Immature natural killer cell (primary cell): ENCODE measurements around the gene MAP3K14. TPM values are rescaled to one million over a fixed set of nuclear protein-coding genes. Genes with fewer than 3 reads are reported as not detected.

Source experiments
- DNase-seq, 3 donors: peaks; one replicate each; pipeline ENCODE4 v3.0.0; 2022; ENCODE audit warnings: mixed read lengths in 1 of 3
- H3K27ac Mint-ChIP-seq, 6 donors: one replicate each; pipeline ENCODE4 v1.8.0; 2020; ENCODE audit warnings: mixed read lengths in 6 of 6, mild to moderate bottlenecking in 5 of 6, inconsistent platforms in 4 of 6, moderate library complexity in 3 of 6
- H3K27me3 Mint-ChIP-seq, 3 donors: one replicate each; pipeline ENCODE4 v1.8.0; 2020 to 2021; ENCODE audit warnings: low read depth in 3 of 3, mild to moderate bottlenecking in 3 of 3, mixed read lengths in 3 of 3, moderate library complexity in 3 of 3, inconsistent platforms in 1 of 3
- H3K36me3 Mint-ChIP-seq, 3 donors: one replicate each; pipeline ENCODE4 v1.8.0; 2020; ENCODE audit warnings: mixed read lengths in 3 of 3, inconsistent platforms in 2 of 3, mild to moderate bottlenecking in 2 of 3
- H3K4me1 Mint-ChIP-seq, 2 donors: one replicate each; pipeline ENCODE4 v1.8.0; 2020; ENCODE audit warnings: inconsistent platforms in 2 of 2, mild to moderate bottlenecking in 2 of 2, mixed read lengths in 2 of 2, moderate library complexity in 1 of 2
- H3K4me3 Mint-ChIP-seq, 5 donors: one replicate each; pipeline ENCODE4 v1.8.0; 2020; ENCODE audit warnings: mild to moderate bottlenecking in 5 of 5, mixed read lengths in 5 of 5, inconsistent platforms in 3 of 5, moderate library complexity in 3 of 5
- H3K9me3 Mint-ChIP-seq, 6 donors: one replicate each; pipeline ENCODE4 v1.8.0; 2020; ENCODE audit warnings: mild to moderate bottlenecking in 6 of 6, mixed read lengths in 6 of 6, inconsistent platforms in 4 of 6, moderate library complexity in 3 of 6
- polyA plus RNA-seq, 3 donors: library from polyadenylated mRNA; unstranded; fragments of 300-500 nt; fragmentation: Illumina TruSeq; gene quantifications; one replicate each; pipeline ENCODE4 v1.2.3, GENCODE V29; 2021

MAP3K14 gene
- polyA plus RNA-seq, 3 donors from 2014 or later: 1.0 to 3.4 (median 3.0) TPM

GRCh38 chr17:45334701-45335677 lies 18.2 kb upstream of the MAP3K14 start:
- DNase-seq: no peak
- H3K4me1 Mint-ChIP-seq: no peaks in the 10 kb centered on the region
- peaks cover 0 to 8% (median 1%) of the 10 kb centered on the region in 3 donors for H3K27me3 Mint-ChIP-seq
- H3K9me3 Mint-ChIP-seq: no peaks in the 10 kb centered on the region
- H3K36me3 Mint-ChIP-seq: no peaks in the 10 kb centered on the region
- H3K27ac Mint-ChIP-seq: no peak overlapping the region
- no peak overlapping the region for H3K4me3 Mint-ChIP-seq

GRCh38 chr17:45334231-45334630 lies 17.4 kb upstream of the MAP3K14 start:
- H3K9me3 Mint-ChIP-seq: no peaks in the 10 kb centered on the region
- H3K36me3 Mint-ChIP-seq: no peaks in the 10 kb centered on the region
- H3K27ac Mint-ChIP-seq: no peak overlapping the region
- peaks cover 3 to 6% of the 10 kb centered on the region in 2 donors for H3K4me1 Mint-ChIP-seq
- no peak for DNase-seq
- peaks cover 0 to 9% (median 1%) of the 10 kb centered on the region in 3 donors for H3K27me3 Mint-ChIP-seq
- no peak overlapping the region for H3K4me3 Mint-ChIP-seq

- Mint-ChIP-seq H3K27me3 (peaks cover 0 to 9% (median 1%) of the 10 kb centered on the region in 3 donors), H3K4me3 (no peak overlapping the region), H3K36me3 (no peaks in the 10 kb centered on the region), H3K9me3 (no peaks in the 10 kb centered on the region), H3K27ac (peak overlapping the region in 1 of 6 donors; percentile 57), H3K4me1 (peaks cover 3 to 6% of the 10 kb centered on the region in 2 donors)
- no peak for DNase-seq
Measured at GRCh38 chr17:45333702-45334092, 16.9 kb upstream of the MAP3K14 start.

- no peak for DNase-seq
- H3K9me3 Mint-ChIP-seq: no peaks in the 10 kb centered on the region
- H3K27me3 Mint-ChIP-seq: peaks cover 0 to 9% (median 1%) of the 10 kb centered on the region in 3 donors
- H3K4me1 Mint-ChIP-seq: peaks cover 3 to 6% of the 10 kb centered on the region in 2 donors
- H3K27ac Mint-ChIP-seq: peak overlapping the region in 1 of 6 donors; percentile 57
- H3K36me3 Mint-ChIP-seq: no peaks in the 10 kb centered on the region
- H3K4me3 Mint-ChIP-seq: no peak overlapping the region
Measured at GRCh38 chr17:45332989-45333701, 16.3 kb upstream of the MAP3K14 start.

- no peak for DNase-seq
- Mint-ChIP-seq H3K27ac (no peak overlapping the region), H3K4me3 (no peak overlapping the region), H3K27me3 (peaks cover 0 to 8% (median 1%) of the 10 kb centered on the region in 3 donors), H3K4me1 (peaks cover 3 to 6% of the 10 kb centered on the region in 2 donors), H3K9me3 (no peaks in the 10 kb centered on the region), H3K36me3 (no peaks in the 10 kb centered on the region)
Measured at GRCh38 chr17:45332505-45332904, 15.7 kb upstream of the MAP3K14 start.

GRCh38 chr17:45326626-45327025 lies 9.8 kb upstream of the MAP3K14 start:
- no peak overlapping the region for H3K27ac Mint-ChIP-seq

GRCh38 chr17:45325810-45326209 lies 9.0 kb upstream of the MAP3K14 start:
- Mint-ChIP-seq H3K4me3 (no peak overlapping the region), H3K27me3 (peaks cover 0 to 7% (median 6%) of the 10 kb centered on the region in 3 donors), H3K4me1 (peaks cover 15 to 19% of the 10 kb centered on the region in 2 donors), H3K36me3 (no peaks in the 10 kb centered on the region), H3K27ac (no peak overlapping the region), H3K9me3 (no peaks in the 10 kb centered on the region)
- DNase-seq: no peak

More at GRCh38 chr17:45326626-45327025, 9.8 kb upstream of the MAP3K14 start:
- Mint-ChIP-seq H3K4me3 (no peak overlapping the region), H3K36me3 (no peaks in the 10 kb centered on the region), H3K4me1 (peaks cover 9 to 12% of the 10 kb centered on the region in 2 donors), H3K9me3 (no peaks in the 10 kb centered on the region), H3K27me3 (peaks cover 0 to 7% (median 3%) of the 10 kb centered on the region in 3 donors)
- DNase-seq: no peak

- H3K27ac Mint-ChIP-seq: no peak overlapping the region
- H3K9me3 Mint-ChIP-seq: no peaks in the 10 kb centered on the region
- no peaks in the 10 kb centered on the region for H3K36me3 Mint-ChIP-seq
- peaks cover 25 to 28% of the 10 kb centered on the region in 2 donors for H3K4me1 Mint-ChIP-seq
- peak overlapping the region in 1 of 5 donors; percentile 4 for H3K4me3 Mint-ChIP-seq
- H3K27me3 Mint-ChIP-seq: peaks cover 0 to 6% (median 6%) of the 10 kb centered on the region in 3 donors
- DNase-seq: no peak
Measured at GRCh38 chr17:45324336-45324735, 7.5 kb upstream of the MAP3K14 start.

- peak overlapping the region in 2 of 6 donors; percentile 34 to 47 for H3K27ac Mint-ChIP-seq
- DNase-seq: no peak
- H3K27me3 Mint-ChIP-seq: peaks cover 4 to 10% (median 10%) of the 10 kb centered on the region in 3 donors
- H3K9me3 Mint-ChIP-seq: no peaks in the 10 kb centered on the region
- peak overlapping the region in 1 of 5 donors; percentile 26 for H3K4me3 Mint-ChIP-seq
- H3K4me1 Mint-ChIP-seq: peaks cover 39 to 44% of the 10 kb centered on the region in 2 donors
- H3K36me3 Mint-ChIP-seq: no peaks in the 10 kb centered on the region
Measured at GRCh38 chr17:45322168-45322567, 5.3 kb upstream of the MAP3K14 start.

GRCh38 chr17:45320931-45321461 lies 4.2 kb upstream of the MAP3K14 start:
- H3K36me3 Mint-ChIP-seq: no peaks in the 10 kb centered on the region
- DNase-seq: no peak
- H3K9me3 Mint-ChIP-seq: no peaks in the 10 kb centered on the region
- peaks cover 45 to 48% of the 10 kb centered on the region in 2 donors for H3K4me1 Mint-ChIP-seq
- peaks cover 7 to 14% (median 13%) of the 10 kb centered on the region in 3 donors for H3K27me3 Mint-ChIP-seq
- peak overlapping the region in 3 of 5 donors; percentile 4 to 53 (median 34) for H3K4me3 Mint-ChIP-seq
- peak overlapping the region in 5 of 6 donors; percentile 2 to 65 (median 61) for H3K27ac Mint-ChIP-seq

GRCh38 chr17:45320349-45320930 lies 3.6 kb upstream of the MAP3K14 start:
- Mint-ChIP-seq H3K27ac (peak overlapping the region in 2 of 6 donors; percentile 60 to 65), H3K4me1 (peaks cover 51 to 53% of the 10 kb centered on the region in 2 donors), H3K9me3 (no peaks in the 10 kb centered on the region), H3K36me3 (no peaks in the 10 kb centered on the region), H3K4me3 (peak overlapping the region; percentile 28 to 53 (median 34)), H3K27me3 (peaks cover 7 to 18% (median 16%) of the 10 kb centered on the region in 3 donors)
- no peak for DNase-seq

- no peaks in the 10 kb centered on the region for H3K36me3 Mint-ChIP-seq
- H3K4me3 Mint-ChIP-seq: peak overlapping the region in 3 of 5 donors; percentile 25 to 46 (median 45)
- H3K4me1 Mint-ChIP-seq: peaks cover 63 to 65% of the 10 kb centered on the region in 2 donors
- peak overlapping the region in 4 of 6 donors; percentile 13 to 73 (median 36) for H3K27ac Mint-ChIP-seq
- H3K27me3 Mint-ChIP-seq: peaks cover 7 to 18% (median 17%) of the 10 kb centered on the region in 3 donors
- H3K9me3 Mint-ChIP-seq: no peaks in the 10 kb centered on the region
- DNase-seq: no peak
Measured at GRCh38 chr17:45319239-45319703, 2.5 kb upstream of the MAP3K14 start.
